ENCODE data around the gene RHOH.

DNA sequence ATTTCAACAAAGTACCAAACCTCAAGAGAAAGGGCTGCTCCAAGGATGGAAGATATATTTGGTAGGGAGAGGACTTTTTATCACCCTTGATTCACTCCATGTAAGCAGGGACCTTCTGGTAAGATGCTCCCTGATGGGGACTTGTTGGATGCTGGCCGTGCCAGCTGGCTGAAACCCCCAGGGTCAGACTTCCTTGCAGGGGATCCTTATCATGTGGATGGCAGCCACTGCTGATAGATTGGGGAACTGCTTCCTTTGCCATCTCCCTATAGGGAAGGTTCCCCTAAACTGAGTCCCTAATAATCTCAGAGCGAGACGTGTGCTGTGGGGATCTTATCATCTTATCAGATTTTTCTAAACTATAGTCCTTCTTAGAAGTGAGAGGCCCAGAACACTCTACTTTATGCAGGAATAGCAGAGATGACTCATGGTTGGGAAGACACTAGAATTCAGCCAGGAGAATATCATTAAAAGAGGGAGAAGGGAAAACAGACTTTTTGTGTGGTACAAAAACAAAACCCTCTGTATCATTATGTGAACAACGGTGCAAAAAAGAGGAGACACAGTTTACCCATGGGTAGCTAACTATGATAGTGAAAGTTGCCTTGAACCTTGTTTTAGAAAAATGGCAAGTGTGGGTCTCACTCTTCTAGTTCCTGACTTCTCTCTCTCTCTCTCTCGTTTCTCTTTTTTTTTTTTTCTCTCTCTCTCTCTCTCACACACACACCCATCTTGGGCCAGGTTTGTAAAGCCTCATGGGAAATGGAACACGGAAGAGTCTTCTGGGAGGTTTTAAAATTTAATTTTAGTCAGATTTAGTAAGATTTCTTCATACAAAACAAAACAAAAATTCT is 16.1 kb downstream of the RHOH start:
- TF ChIP-seq, protein P1, sequence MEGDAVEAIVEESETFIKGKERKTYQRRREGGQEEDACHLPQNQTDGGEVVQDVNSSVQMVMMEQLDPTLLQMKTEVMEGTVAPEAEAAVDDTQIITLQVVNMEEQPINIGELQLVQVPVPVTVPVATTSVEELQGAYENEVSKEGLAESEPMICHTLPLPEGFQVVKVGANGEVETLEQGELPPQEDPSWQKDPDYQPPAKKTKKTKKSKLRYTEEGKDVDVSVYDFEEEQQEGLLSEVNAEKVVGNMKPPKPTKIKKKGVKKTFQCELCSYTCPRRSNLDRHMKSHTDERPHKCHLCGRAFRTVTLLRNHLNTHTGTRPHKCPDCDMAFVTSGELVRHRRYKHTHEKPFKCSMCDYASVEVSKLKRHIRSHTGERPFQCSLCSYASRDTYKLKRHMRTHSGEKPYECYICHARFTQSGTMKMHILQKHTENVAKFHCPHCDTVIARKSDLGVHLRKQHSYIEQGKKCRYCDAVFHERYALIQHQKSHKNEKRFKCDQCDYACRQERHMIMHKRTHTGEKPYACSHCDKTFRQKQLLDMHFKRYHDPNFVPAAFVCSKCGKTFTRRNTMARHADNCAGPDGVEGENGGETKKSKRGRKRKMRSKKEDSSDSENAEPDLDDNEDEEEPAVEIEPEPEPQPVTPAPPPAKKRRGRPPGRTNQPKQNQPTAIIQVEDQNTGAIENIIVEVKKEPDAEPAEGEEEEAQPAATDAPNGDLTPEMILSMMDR (IDR thresholded peaks at IDR 0.05; ENCODE audit: low read length), result no peak
- no peak for TF ChIP-seq EZH2 (IDR thresholded peaks at IDR 0.05; ENCODE audit: borderline replicate concordance, low read length)
